Ishikawa (cell line): ENCODE measurements around the gene CEMP1.

Experiments
- CEBPB ChIP-seq: IDR thresholded peaks from 2 replicates; pipeline ENCODE4 v1.6.1; 2012
- CREB1 ChIP-seq: IDR thresholded peaks from 2 replicates; pipeline ENCODE4 v1.6.1; 2012; ENCODE audit warnings: low read depth
- EGR1 ChIP-seq: IDR thresholded peaks from 2 replicates; pipeline ENCODE4 v1.6.1; 2012
- EP300 ChIP-seq: IDR thresholded peaks from 2 replicates; pipeline ENCODE4 v1.6.1; 2012; ENCODE audit warnings: borderline replicate concordance
- FOXM1 ChIP-seq: IDR thresholded peaks from 2 replicates; pipeline ENCODE4 v1.6.1; 2012; ENCODE audit warnings: low read depth, borderline replicate concordance
- NFIC ChIP-seq: IDR thresholded peaks from 2 replicates; pipeline ENCODE4 v1.6.1; 2012
- RAD21 ChIP-seq: IDR thresholded peaks from 2 replicates; pipeline ENCODE4 v1.6.1; 2012; ENCODE audit warnings: low read depth
- TAF1 ChIP-seq: IDR thresholded peaks from 2 replicates; pipeline ENCODE4 v1.6.1; 2012; ENCODE audit warnings: low read depth, mild to moderate bottlenecking
- TCF12 ChIP-seq: IDR thresholded peaks from 2 replicates; pipeline ENCODE4 v1.6.1; 2012; ENCODE audit warnings: low read depth
- TEAD4 ChIP-seq: IDR thresholded peaks from 2 replicates; pipeline ENCODE4 v1.6.1; 2012
- USF1 ChIP-seq: IDR thresholded peaks from 2 replicates; pipeline ENCODE4 v1.6.1; 2012
- YY1 ChIP-seq: IDR thresholded peaks from 2 replicates; pipeline ENCODE4 v1.6.1; 2012; ENCODE audit warnings: low read depth
- ZBTB7A ChIP-seq: IDR thresholded peaks from 2 replicates; pipeline ENCODE4 v1.6.1; 2012; ENCODE audit warnings: low read depth
- TF ChIP-seq, protein P1 (sequence below): IDR thresholded peaks from 2 replicates; pipeline ENCODE4 v1.6.1; 2012
- TF ChIP-seq, protein P2 (sequence below): IDR thresholded peaks from 2 replicates; pipeline ENCODE4 v1.6.1; 2012; ENCODE audit warnings: low read depth, mild to moderate bottlenecking

CEMP1 gene

GRCh38 chr16:2520784-2521531, 10.2 kb downstream of the CEMP1 start:
- TF ChIP-seq YY1: no peak
- no peak for TF ChIP-seq TEAD4
- TF ChIP-seq CEBPB: no peak
- TF ChIP-seq NFIC: no peak
- TF ChIP-seq EP300: no peak
- no peak for TF ChIP-seq ZBTB7A
- no peak for TF ChIP-seq RAD21
- no peak for TF ChIP-seq EGR1
- no peak for TF ChIP-seq TCF12
- TF ChIP-seq USF1: no peak
- TF ChIP-seq, protein P1, sequence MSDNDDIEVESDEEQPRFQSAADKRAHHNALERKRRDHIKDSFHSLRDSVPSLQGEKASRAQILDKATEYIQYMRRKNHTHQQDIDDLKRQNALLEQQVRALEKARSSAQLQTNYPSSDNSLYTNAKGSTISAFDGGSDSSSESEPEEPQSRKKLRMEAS: no peak
- TF ChIP-seq FOXM1: no peak

- TF ChIP-seq RAD21 (no peak), TAF1 (peak; percentile 66; the same call in 1 of the 2 replicates), FOXM1 (no peak), YY1 (peak; percentile 75), ZBTB7A (no peak), CREB1 (no peak; the same call in 1 of the 2 replicates), TEAD4 (peak; percentile 44; the same call in 1 of the 2 replicates), USF1 (peak; percentile 98), TCF12 (peak; percentile 78; the same call in 1 of the 2 replicates), EGR1 (peak; percentile 50), EP300 (peak; percentile 47; the same call in 1 of the 2 replicates), CEBPB (no peak; the same call in 1 of the 2 replicates), NFIC (peak; percentile 52; the same call in 1 of the 2 replicates)
- TF ChIP-seq, protein P2, sequence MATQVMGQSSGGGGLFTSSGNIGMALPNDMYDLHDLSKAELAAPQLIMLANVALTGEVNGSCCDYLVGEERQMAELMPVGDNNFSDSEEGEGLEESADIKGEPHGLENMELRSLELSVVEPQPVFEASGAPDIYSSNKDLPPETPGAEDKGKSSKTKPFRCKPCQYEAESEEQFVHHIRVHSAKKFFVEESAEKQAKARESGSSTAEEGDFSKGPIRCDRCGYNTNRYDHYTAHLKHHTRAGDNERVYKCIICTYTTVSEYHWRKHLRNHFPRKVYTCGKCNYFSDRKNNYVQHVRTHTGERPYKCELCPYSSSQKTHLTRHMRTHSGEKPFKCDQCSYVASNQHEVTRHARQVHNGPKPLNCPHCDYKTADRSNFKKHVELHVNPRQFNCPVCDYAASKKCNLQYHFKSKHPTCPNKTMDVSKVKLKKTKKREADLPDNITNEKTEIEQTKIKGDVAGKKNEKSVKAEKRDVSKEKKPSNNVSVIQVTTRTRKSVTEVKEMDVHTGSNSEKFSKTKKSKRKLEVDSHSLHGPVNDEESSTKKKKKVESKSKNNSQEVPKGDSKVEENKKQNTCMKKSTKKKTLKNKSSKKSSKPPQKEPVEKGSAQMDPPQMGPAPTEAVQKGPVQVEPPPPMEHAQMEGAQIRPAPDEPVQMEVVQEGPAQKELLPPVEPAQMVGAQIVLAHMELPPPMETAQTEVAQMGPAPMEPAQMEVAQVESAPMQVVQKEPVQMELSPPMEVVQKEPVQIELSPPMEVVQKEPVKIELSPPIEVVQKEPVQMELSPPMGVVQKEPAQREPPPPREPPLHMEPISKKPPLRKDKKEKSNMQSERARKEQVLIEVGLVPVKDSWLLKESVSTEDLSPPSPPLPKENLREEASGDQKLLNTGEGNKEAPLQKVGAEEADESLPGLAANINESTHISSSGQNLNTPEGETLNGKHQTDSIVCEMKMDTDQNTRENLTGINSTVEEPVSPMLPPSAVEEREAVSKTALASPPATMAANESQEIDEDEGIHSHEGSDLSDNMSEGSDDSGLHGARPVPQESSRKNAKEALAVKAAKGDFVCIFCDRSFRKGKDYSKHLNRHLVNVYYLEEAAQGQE: no peak
- TF ChIP-seq, protein P1: peak; percentile 92
Observed at GRCh38 chr16:2520097-2520783, 11.0 kb downstream of the CEMP1 start, which contains the start of gene AMDHD2. Gene AMDHD2, plus strand, starts transcription at chr16:2520371. Its CDS starts 88 bp downstream, at chr16:2520459.

DNA sequence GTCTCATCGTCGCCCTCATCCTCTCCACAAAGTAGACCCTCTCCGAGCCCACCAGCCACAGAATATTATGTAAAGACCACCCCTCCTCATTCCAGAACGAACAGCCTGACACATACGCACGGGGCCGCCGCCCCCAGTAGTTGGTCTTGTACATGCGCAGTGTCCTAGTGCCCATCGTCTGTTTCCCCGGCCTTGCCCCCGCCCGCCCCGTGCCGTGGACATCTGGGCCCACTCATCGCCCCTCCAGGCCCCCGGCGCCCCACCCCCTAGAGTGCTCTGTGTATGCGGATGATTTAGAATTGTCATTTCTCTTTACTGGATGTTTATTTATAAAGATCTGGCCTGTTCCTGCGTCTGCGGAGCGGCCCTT, 11.5 kb downstream of the CEMP1 start:
- no peak for TF ChIP-seq TAF1
- TF ChIP-seq YY1: no peak

DNA sequence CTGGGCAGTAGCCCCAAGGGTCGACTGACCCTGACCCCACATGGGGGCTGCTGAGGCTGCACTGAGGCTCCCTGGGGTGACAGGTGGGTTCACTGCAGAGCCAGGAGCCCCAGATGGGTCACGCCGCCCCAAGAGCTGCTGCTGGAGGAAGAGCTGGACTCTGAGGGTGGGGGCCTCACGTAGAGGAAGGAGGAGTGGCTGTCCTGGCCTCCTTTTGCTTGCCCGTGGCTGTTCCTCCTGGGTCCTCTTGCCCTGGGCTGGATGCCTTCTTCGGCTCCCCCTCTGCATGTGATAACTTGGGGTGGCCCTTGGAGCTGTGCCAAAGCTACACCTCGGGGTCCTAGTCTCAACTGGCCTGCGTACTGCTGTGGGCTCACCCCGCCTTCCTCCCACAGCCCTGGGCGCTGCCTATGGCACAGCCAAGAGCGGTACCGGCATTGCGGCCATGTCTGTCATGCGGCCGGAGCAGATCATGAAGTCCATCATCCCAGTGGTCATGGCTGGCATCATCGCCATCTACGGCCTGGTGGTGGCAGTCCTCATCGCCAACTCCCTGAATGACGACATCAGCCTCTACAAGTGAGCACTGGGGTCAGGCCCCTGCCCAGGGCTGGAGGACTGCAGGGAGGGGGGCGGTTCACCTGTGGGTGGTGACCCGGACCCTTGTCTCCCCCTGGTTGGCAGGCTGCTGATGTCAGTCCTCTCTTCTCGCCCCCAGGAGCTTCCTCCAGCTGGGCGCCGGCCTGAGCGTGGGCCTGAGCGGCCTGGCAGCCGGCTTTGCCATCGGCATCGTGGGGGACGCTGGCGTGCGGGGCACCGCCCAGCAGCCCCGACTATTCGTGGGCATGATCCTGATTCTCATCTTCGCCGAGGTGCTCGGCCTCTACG, 12.1 kb downstream of the CEMP1 start:
- TF ChIP-seq ZBTB7A: 0 out of 2 replicates have a peak, but pooled peaks have one; percentile 45
- no peak for TF ChIP-seq FOXM1

DNA sequence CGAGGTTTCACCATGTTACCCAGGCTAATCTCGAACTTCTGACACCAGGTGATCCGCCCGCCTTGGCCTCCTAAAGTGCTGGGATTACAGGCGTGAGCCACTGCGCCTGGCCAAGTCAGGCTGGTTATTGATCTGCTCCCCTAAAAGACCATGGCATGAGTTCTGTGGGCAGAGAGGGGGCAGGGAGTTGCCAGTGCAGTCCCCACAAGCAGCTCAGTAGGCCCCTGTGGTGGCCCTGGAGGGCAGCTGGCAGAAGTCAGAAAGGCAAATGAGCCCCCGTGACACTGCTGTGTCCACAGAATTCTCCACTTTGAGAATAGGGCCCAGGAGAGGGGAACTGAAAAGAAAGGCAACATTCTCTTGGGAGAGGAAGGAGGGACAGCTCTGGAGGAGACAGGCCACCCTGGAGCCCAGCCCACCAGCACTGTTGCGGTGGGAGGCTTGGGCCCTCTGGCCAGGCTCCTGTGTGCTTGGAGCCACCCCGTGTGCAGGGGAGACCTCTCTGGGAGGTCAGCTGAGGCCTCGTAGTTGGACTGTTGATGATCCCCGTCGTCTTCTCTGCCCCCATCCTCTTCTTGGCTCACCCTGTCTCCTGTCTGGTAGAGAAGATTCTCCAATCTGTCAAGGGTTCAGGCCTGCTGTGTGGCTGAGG, 13.1 kb downstream of the CEMP1 start:
- TF ChIP-seq CREB1 (no peak), USF1 (no peak), EGR1 (no peak), CEBPB (no peak), TCF12 (no peak), RAD21 (no peak), NFIC (no peak), FOXM1 (no peak), TAF1 (no peak)
- TF ChIP-seq, protein P1: no peak
- TF ChIP-seq, protein P2: no peak
